BJ (cell line): ENCODE results near the gene SLC13A1. TPM values are rescaled to one million over a fixed set of nuclear protein-coding genes. Genes with fewer than 3 reads are reported as not detected.
"Not testable (repeated sequence)": the region's sequence is repeated elsewhere in the genome, so short reads cannot be mapped to it uniquely, and the experiment has no call there.

Source experiments
- CTCF ChIA-PET: fragments of 350-600 bp; formaldehyde crosslinking; extraction: SDS; loops from one replicate; lab custom pipeline; 2021; ENCODE audit warnings: antibody characterized with exemption, inconsistent platforms; lab: Yijun Ruan, JAX
- POLR2A ChIA-PET: fragments of 300-600 bp; sonication (Branson Sonifier 250); formaldehyde crosslinking; extraction: SDS; loops from one replicate; lab custom pipeline; 2021; ENCODE audit warnings: antibody characterized with exemption; lab: Charles Lee
- DNase-seq: peaks from one replicate; pipeline ENCODE4 v3.0.0-alpha.2; 2011; ENCODE audit warnings: low read depth
- H3K27me3 ChIP-seq: 2 replicates; pipeline ENCODE4 v1.6.0; 2011; ENCODE audit warnings: low read length; ENCODE audit not compliant: control insufficient read depth, insufficient read depth
- H3K36me3 ChIP-seq: 2 replicates; pipeline ENCODE4 v1.5.1; 2011; ENCODE audit warnings: low read length; ENCODE audit not compliant: control insufficient read depth, insufficient read depth
- H3K4me3 ChIP-seq: 2 replicates; pipeline ENCODE4 v1.5.1; 2011; ENCODE audit warnings: low read depth, mild to moderate bottlenecking, control low read depth, low read length
- polyA plus RNA-seq: library from polyadenylated mRNA; depleted of rRNA; stranded (reverse); fragments of >200 nt; gene quantifications from 2 replicates; pipeline ENCODE4 v1.2.3, GENCODE V29; 2011
- TF ChIP-seq, protein P1 (sequence below): IDR thresholded peaks from 2 replicates; pipeline ENCODE4 v1.5.1; 2011; ENCODE audit warnings: low read depth, mild to moderate bottlenecking, control low read depth, inconsistent platforms, low read length, moderate library complexity; ENCODE audit not compliant: insufficient read depth

The SLC13A1 gene
- polyA plus RNA-seq, 1 experiment = not detected

DNA sequence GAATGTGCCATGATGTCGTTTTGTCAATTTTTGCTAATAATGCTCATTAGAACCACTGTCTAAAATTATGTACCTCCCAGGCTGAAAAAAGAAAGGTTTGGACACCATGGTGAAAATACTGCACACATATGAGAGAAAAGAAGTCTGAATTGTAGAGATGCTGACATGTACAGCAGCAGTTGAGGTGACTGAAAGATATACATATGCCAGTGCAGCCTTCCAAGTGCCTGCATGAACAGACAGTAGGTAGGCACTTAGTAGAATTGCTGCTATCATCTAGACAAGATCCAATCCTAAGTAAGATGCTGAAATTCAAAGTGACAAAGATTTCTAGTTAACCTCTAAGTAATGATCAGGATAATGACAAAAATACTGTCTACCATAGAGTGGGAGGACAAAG, 86.9 kb downstream of the SLC13A1 start:
- no peak for DNase-seq
- CTCF ChIA-PET = no interaction called here
- POLR2A ChIA-PET = no interaction called here
- H3K4me3 ChIP-seq = no peak overlapping the region
- no peaks in the 10 kb centered on the region for H3K36me3 ChIP-seq
- no peaks in the 10 kb centered on the region for H3K27me3 ChIP-seq
- TF ChIP-seq, protein P1, sequence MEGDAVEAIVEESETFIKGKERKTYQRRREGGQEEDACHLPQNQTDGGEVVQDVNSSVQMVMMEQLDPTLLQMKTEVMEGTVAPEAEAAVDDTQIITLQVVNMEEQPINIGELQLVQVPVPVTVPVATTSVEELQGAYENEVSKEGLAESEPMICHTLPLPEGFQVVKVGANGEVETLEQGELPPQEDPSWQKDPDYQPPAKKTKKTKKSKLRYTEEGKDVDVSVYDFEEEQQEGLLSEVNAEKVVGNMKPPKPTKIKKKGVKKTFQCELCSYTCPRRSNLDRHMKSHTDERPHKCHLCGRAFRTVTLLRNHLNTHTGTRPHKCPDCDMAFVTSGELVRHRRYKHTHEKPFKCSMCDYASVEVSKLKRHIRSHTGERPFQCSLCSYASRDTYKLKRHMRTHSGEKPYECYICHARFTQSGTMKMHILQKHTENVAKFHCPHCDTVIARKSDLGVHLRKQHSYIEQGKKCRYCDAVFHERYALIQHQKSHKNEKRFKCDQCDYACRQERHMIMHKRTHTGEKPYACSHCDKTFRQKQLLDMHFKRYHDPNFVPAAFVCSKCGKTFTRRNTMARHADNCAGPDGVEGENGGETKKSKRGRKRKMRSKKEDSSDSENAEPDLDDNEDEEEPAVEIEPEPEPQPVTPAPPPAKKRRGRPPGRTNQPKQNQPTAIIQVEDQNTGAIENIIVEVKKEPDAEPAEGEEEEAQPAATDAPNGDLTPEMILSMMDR = no peak

DNA sequence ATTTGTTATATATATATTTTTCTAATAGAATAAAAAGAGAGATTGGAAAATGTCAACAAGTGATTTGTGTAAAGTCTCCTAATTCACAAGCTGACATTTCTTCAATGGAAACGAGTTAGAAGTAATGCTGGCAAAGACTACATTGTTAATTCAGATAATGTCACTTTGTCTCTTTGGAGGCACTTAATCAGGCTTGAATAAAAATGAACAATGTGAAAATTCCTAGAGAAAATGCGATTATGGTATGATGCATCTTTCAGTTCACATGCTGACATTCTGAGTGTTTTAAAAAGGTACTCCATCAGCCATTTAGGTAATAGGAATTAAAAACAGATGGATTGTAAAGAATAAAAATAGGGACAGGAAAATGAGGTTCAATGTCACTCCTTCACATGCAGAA, 100.1 kb downstream of the SLC13A1 start:
- H3K4me3 ChIP-seq = no peak overlapping the region
- no peaks in the 10 kb centered on the region for H3K27me3 ChIP-seq
- no peak for DNase-seq
- TF ChIP-seq, protein P1 = no peak
- ChIA-PET CTCF (no interaction called here), POLR2A (no interaction called here)
- H3K36me3 ChIP-seq = no peaks in the 10 kb centered on the region

DNA sequence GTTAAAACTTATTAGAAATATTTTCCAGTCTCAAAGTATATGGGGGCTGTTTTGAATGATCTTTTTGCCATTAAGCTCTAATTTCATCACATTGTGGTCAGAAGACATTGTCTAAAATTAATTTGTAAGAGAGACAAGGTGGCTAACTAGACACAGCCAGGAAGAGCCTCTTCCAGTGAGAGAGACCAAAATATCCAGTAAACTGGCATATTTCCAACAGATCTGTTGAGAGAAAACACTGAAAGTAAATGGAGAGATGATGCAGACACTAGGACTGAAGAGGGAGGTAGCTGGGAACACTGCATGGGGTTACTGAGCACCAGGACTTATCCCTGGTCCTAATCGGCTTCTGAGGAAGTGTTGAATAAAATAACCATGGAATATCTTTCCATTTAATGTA, 102.8 kb downstream of the SLC13A1 start:
- no peaks in the 10 kb centered on the region for H3K36me3 ChIP-seq
- TF ChIP-seq, protein P1 = no peak
- DNase-seq = no peak
- POLR2A ChIA-PET = no interaction called here
- H3K27me3 ChIP-seq = no peaks in the 10 kb centered on the region
- CTCF ChIA-PET = interaction anchor here (1.2 kb wide), 1 partner anchor 25 kb away, joined by 3 read pairs; no protein-coding TSS in a partner anchor
- H3K4me3 ChIP-seq = no peak overlapping the region

DNA sequence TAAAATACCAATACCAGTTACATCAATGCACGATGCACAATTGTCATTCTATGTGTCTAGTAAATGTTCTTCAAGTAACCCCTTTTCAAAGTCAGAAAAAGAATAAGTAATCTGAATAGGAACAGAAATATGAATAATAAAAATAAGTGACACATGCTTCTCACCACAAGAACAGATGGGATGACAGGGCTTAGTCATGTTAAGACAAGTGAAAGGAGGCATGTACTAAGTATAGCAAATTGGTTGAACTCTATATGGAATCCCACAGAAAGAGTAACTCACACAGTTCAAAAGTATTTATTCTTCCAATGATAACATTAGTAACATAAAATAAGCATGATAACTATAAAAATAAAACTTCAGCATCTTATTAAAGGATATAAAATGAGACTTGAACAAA, 103.3 kb downstream of the SLC13A1 start:
- no peaks in the 10 kb centered on the region for H3K27me3 ChIP-seq
- H3K4me3 ChIP-seq = no peak overlapping the region
- no peaks in the 10 kb centered on the region for H3K36me3 ChIP-seq
- DNase-seq = no peak
- TF ChIP-seq, protein P1 = no peak
- ChIA-PET POLR2A (no interaction called here), CTCF (interaction anchor here (1.2 kb wide), 1 partner anchor 24 kb away, joined by 3 read pairs; no protein-coding TSS in a partner anchor)

DNA sequence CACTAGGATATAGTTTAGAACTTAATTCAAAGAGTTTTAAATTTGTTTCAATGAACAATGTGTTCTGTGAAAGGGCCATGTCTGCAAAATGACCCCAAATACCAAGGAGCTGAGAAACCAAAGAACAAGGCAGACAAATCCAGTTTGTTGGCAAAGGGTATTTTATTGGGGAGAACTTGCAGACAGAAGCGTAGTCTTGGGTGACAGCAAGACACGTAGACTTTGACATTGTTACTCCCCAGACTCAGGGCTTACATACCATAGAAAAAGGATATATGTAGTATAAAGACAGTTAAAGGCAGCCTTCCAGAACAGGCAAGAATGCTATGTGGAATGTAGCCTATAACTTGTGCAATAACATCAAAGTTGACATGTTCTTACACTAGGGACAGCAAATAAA, 109.3 kb downstream of the SLC13A1 start:
- no peak overlapping the region for H3K4me3 ChIP-seq
- no peaks in the 10 kb centered on the region for H3K36me3 ChIP-seq
- no peaks in the 10 kb centered on the region for H3K27me3 ChIP-seq
- ChIA-PET CTCF (no interaction called here), POLR2A (no interaction called here)
- TF ChIP-seq, protein P1 = no peak
- DNase-seq = no peak

DNA sequence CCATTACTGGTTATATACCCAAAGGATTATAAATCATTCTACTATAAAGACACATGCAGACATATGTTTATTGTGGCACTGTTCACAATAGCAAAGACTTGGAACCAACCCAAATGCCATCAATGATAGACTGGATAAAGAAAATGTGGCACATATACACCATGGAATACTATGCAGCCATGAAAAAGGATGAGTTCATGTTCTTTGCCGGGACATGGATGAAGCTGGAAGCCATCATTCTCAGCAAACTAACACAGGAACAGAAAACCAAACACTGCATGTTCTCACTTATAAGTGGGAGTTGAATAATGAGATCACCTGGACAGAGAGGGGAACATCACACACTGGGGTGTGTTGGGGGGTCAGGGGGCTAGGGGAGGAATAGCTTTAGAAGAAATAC, 112.9 kb downstream of the SLC13A1 start:
- CTCF ChIA-PET, DNase-seq, H3K27me3 ChIP-seq, H3K4me3 ChIP-seq, POLR2A ChIA-PET, H3K36me3 ChIP-seq: not testable (repeated sequence)

DNA sequence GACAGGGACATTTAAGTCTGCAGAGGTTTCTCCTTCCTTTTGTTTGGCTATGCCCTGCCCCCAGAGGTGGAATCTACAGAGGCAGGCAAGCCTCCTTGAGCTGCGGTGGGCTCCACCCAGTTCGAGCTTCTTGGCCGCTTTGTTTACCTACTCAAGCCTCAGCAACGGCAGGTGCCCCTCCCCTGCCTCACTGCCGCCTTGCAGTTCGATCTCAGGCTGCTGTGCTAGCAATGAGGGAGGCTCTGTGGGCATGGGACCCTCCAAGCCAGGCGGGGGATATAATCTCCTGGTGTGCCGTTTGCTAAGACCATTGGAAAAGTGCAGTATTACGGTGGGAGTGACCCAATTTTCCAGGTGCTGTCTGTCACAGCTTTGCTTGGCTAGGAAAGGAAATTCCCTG, 114.9 kb downstream of the SLC13A1 start:
- CTCF ChIA-PET = not testable (repeated sequence)

More for the DNA sequence above, 114.9 kb downstream of the SLC13A1 start:
- POLR2A ChIA-PET, DNase-seq, H3K4me3 ChIP-seq, H3K36me3 ChIP-seq, H3K27me3 ChIP-seq: not testable (repeated sequence)
